Activated CD8-positive, alpha-beta memory T cell treated with anti-CD3 and anti-CD28 coated beads, Interleukin-2, amount 50 U/mL, for 48 hours (primary cell): ENCODE results near the gene OPCML.
A peak's percentile ranks its signal among the peaks of the same experiment; 100 is the strongest.

Source experiments
- DNase-seq: peaks from one replicate; pipeline ENCODE4 v3.0.0-alpha.2; 2020

The OPCML gene

GRCh38 chr11:132772703-132773545 lies 759.4 kb downstream of the OPCML start:
- no peak for DNase-seq

DNA sequence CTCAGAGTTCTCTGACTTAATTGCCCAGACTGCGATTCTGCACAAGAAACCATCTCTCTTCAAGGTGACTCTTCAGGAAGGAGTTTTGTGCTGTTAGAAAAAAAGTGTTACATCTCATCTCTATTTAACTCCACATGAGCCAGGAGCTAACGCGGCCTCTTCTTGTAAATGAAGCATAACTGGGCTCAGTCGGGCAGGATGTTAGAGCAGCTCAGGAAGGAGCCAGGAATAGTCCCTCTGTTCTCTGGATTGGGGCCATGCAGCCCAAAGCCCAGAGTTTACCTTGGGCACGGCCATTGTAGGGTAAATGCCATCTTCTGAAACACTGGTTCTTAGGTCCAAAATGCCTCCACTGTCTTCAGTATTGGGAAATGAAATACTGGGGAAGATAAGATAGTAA lies 760.6 kb downstream of the OPCML start:
- no peak for DNase-seq

DNA sequence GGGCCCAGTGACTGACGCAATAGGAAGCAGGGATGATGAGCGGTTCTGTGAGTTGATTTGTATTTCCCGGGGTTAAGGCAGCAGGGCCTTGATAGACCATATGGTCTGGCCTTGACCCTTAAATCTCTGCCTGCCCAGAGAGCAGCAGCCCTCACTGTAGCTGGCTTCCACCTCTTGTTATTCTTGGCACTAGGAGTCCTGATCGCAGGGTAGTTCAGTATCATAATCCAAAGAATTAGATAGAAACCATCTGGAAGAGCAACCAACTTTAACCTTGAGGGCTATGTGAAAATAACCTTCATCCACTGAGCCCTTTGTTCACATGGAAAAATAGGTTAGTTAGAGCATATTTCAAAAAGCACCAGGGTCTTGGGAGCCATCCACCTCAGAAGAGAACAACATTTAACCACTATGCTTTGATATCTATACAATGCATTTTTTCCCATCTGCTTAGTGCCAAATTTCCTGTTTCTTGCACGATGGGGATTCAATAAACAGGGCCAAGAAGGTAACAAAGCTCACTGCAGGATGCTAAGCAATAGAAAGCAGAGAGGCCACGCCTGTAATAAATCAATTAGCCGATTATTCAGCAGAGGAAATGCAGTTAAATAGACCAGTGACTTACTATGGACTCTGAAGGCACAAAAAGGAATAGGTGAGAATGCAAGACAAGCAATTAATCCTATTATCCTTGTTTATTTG lies 761.3 kb downstream of the OPCML start:
- no peak for DNase-seq

DNA sequence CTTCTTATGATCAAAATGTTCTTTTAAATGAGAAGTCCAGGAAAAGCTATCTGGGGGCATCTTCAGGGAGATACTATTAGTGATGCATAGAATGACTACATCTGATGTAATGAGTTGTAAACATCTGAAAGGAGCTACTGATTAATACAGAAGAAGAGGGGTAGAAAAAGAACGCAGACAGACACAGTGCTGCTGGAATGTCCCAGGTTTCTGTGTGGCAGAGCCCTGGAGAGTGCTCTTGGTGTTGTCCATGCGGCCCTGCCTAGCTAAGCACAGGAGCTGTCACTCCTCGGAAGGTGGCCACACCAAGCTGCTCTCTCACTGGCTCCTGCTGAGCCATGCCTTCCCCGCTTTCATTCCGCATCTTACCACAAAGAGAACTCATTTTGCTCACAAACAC lies 768.8 kb downstream of the OPCML start:
- no peak for DNase-seq

DNA sequence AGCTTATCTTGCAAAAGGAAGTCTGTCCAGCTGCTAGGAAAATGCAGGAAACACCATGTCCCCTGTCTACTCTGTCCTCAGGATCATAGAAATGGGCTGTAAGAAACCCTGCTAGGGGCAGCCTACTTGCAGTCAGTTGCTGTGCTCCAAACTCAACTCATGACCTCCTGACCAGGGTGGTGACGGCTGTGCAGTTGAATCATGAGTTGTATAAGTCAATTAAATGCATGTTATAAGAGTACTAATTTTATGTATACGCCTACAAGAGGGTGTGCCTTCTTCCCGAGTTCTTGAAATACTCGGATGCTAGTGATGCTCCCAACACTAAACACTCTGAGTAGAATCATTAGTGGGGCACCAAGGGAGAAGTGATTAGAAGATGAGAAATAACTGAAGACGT lies 776.4 kb downstream of the OPCML start:
- no peak for DNase-seq

DNA sequence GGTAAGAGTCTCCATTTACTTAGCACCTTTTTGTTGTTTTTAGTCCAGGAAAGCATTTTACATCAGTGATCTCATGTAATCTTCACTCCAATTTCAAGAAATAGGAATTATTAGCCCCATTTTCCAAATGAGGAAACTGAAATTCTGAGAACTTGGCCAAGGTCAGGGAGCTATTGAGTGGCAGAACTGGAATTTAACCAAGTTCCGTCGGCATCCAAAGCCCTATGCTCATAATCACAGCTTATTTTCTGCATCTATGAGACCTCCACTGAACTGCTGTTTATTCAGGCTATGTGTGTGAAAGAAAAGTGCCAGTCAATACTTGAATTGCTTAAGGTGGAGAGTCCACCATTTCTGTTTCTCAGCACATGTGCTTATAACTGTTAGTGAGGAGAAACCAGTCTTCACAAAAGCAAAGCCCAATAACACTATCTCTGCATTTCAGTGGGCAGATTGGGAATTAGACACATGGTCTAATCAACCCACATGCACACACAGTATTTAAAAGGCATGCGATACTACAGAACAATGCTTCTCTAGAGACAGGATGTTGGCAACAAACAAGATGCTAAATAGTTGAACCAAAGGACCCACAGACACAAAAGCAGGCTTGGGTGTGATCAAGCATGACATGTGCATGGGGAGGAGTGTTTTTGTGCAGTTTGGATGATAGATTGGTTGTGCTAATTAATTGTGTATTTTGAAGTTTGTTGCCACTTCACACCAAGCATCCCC lies 780.6 kb downstream of the OPCML start:
- no peak for DNase-seq

DNA sequence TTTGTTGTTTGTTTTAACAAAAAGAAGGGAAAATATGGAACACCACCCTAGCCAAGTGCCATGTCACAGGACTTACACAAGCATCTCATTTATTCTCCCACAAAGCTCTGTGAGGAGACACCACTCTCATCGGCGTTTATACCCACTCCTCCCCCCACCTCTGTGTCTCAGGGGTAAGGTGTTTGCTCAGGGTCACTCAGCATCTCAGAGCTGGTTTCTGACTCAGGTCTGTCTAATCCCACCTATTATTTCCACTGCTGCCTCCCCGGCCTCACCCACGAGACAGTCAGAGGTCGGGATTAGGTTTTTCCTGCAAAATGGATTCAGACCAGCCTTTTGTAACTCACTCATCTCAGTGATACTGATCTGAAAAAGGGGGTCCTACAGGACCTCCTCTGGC lies 786.0 kb downstream of the OPCML start:
- DNase-seq: no peak

GRCh38 chr11:132745306-132745705 lies 787.0 kb downstream of the OPCML start:
- no peak for DNase-seq

- DNase-seq: no peak
These were observed 787.5 kb downstream of the OPCML start for GRCh38 chr11:132744771-132745170.

DNA sequence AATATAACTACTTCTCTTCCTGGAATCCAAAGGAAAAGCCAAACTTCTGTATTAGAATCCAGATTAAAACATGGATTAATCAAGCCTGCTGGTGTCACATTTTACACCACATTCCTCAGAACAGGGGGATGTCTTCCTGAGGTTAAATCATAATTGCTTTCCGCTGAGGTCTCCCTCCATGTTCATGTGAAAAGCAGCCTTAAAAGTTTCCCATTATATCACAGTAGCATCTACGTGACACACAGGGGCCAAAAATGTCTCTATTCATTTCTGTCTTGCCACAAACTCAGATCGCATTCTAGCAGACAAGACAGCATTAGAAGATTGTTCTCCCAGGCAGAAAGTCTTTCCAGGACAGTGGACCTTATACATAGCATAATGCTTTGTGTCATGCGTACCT lies 788.7 kb downstream of the OPCML start:
- no peak for DNase-seq

DNA sequence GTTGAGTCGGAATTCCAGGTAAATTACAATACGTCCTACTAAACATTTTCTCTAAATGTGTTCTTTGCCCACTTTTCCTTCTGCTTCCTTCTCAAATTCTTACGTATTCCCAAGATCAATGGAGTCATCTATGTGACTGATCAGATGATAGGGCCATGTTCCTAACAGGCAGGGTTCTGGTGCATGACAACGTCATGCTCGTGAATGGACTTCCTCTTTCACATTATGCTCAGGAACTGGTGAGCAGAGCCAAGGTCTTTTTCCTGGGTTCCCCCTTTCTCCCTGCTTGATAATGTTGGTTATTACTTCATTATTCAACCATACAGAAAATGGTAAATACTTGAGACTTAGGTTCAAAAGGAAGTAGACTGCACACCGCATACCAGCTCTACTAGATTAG lies 789.4 kb downstream of the OPCML start:
- no peak for DNase-seq

GRCh38 chr11:132734217-132734616 lies 798.1 kb downstream of the OPCML start:
- DNase-seq: no peak

DNA sequence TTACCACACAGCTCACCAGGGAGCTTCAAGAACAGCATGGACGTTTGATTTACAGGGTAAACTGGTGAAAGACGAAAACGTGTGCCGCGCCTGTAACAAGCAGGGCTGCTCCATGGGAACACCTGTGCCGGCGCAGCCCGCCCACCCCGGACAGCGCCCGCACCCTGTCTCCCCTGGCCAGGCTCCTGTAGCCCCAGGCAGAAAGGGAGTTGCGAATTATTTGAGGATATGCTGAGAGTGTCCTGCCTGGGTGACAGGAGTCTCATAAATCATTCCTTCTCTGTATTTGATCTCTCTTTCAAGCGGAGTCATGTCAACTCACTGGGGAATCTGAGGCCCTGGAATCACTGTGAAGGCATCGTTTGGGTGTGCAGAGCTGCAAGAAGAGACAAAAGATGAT lies 804.3 kb downstream of the OPCML start:
- no peak for DNase-seq

GRCh38 chr11:132721526-132721925 lies 810.8 kb downstream of the OPCML start:
- no peak for DNase-seq

DNA sequence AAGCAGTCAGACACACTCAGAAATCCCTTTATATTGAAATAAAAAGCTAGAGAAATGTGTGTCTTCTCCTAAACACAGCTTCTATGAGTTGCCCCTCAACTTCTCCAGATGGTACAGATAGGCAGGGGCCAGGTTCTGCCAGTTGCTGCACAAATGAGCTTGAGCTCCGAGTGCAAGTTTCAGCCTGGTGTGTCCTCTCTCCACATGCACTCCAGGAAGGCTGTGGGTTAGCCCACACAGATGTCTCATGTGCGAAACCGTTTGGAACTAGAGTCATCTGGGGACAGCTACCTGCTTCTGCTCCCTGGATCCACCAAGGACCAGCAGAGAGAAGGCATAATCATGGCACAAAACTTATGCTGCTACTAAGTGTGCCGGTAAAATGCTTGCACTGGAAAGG lies 812.6 kb downstream of the OPCML start:
- no peak for DNase-seq

DNA sequence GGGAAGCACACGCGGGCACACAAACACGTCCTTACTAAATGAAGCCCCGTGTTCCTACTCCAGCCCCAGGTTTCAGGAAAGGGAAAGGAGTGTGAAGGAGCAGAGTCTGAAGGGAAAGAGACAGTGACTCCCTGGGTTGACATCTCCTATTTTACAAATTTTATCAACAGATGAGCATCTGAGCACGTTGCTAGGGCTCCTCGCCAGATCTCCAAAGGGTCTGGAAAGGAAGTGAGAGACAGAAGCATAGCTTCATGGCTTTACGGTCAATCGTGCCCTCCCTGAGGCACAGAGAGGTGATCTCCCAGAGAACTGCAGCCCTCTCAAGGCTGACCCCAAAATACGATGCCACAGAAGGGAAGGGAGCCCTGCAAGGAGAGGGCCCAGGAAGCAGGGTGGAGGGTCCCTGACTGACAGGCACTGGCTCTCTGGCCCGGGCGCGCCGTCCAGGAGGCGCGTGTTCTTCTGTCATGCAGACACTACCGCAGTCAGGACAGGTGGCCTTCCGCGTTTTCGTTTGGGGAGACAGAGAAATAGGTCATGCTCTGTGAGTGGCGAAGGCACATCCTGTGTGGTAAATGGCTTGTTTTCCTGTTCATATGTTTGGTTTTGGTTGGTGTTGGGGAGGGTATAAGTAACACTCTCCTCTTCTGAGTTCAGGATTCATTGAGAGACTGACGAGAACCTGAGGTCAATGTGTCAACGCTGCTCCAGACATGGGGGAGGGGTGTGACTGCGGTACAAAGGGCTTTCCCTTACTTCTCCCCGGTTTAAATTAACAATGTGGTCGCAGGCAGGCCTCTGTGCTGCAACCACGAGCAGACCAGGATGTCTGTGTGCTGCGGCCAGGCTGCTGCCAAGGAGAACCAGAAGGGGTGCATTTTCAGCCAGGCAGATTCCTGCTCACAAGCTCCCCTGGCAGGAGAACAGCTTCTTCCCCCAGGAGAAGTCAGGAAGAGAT lies 813.3 kb downstream of the OPCML start:
- DNase-seq: peak; percentile 60

GRCh38 chr11:132717824-132718223 lies 814.5 kb downstream of the OPCML start:
- no peak for DNase-seq

DNA sequence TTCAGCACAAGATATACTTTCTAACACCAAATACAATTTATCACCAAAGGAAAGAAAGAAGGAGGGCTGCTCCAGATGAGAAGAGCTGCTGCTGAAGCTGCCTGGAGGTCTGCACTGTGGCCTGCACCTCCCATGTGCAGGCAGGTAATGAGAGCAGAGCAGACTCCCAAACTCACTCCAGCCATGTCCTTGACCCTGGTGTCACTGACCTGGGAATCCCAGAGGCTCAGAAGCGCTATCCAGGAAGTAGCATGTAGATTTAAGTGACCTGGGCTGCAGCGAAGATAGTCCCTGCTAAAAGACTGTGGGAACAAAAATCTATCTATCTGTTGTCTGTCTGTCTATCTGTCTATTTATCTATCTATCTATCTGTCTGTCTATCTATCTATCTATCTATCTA lies 816.3 kb downstream of the OPCML start:
- no peak for DNase-seq

- DNase-seq: no peak
These were observed 817.4 kb downstream of the OPCML start for GRCh38 chr11:132714859-132715440.

GRCh38 chr11:132712466-132712865 lies 819.8 kb downstream of the OPCML start:
- no peak for DNase-seq

DNA sequence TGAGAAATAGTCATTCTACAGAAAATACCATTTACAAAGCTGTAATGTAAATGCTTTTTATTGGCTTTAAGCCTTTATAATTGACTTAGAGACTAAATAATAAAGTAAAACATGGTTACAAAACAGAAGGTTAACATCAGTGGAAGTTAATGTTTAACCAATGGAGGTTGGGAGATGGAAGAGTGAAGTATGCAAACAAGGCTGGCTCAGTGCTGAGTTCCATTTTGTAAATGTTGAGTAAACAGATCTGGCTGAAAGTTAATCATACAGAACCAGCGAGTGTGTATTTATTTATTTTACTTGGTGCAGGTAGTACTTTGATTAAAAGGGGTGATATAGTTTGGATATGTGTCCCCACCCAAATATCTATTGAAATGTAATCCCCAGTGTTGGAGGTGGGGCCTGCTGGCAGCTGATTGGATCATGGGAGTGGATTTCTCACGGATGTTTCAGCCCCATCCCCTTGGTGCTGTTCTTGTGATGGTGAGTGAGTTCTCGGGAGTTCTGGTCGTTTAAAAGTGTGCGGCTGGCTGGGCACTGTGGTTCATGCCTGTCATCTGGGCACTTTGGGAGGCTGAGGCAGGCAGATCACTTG lies 827.4 kb downstream of the OPCML start:
- DNase-seq: no peak

GRCh38 chr11:132692891-132693290 lies 839.4 kb downstream of the OPCML start:
- DNase-seq: no peak
